T-cell (primary cell): ENCODE data around the gene SHCBP1. TPM values are rescaled to one million over a fixed set of nuclear protein-coding genes. Genes with fewer than 3 reads are reported as not detected.

ENCODE experiments used
- ATAC-seq, 4 experiments: fragments of 200-7000 bp in 3 of 4; fragments of 150-1000 bp in 1 of 4; cut with Tn5 transposase; replicated peaks in 1 of 4; 1 replicate in 3 of 4; 2 replicates in 1 of 4; pipeline ENCODE4 v1.10.0; 2021; ENCODE audit warnings: moderate library complexity in 3 of 4, mild to moderate bottlenecking in 2 of 4, moderate number of reproducible peaks in 1 of 4
- CTCF ChIA-PET, 2 donors: fragments of 300-600 bp; sonication (Branson Sonifier 250); formaldehyde crosslinking; loops; one replicate each; lab custom pipeline; 2022; ENCODE audit warnings: antibody characterized with exemption in 2 of 2; lab: Charles Lee
- POLR2A ChIA-PET, 2 donors: fragments of 300-600 bp; sonication (Branson Sonifier 250); formaldehyde crosslinking; loops; one replicate each; lab custom pipeline; 2022; ENCODE audit warnings: antibody characterized with exemption in 2 of 2; lab: Charles Lee
- DNase-seq, 35 experiments: peaks; one replicate each; pipeline versions ENCODE4 v3.0.0 to v3.0.0-alpha.2; 2013 to 2023
- H3K27ac ChIP-seq: one replicate; pipeline ENCODE4 v1.5.1; 2013; ENCODE audit warnings: low read length
- H3K27me3 ChIP-seq, 2 experiments: replicated peaks in 1 of 2; 1 replicate in 1 of 2; 2 replicates in 1 of 2; pipeline versions ENCODE4 v1.6.1 to v1.7.0; 2013; ENCODE audit warnings: low read length in 1 of 2, mixed read lengths in 1 of 2; ENCODE audit not compliant: control insufficient read depth in 2 of 2, insufficient read depth in 2 of 2; ENCODE audit errors: extremely low read depth in 1 of 2
- H3K36me3 ChIP-seq, 2 donors: 1 replicate in 1 of 2; 2 replicates in 1 of 2; pipeline versions ENCODE4 v1.6.1 to v1.7.0; 2013; ENCODE audit warnings: low read length in 1 of 2; ENCODE audit not compliant: control insufficient read depth in 2 of 2, insufficient read depth in 1 of 2; ENCODE audit errors: extremely low read depth in 1 of 2
- H3K4me1 ChIP-seq, 2 experiments: 1 replicate in 1 of 2; 2 replicates in 1 of 2; pipeline versions ENCODE4 v1.6.1 to v1.7.0; 2013; ENCODE audit warnings: low read length in 2 of 2, mixed read lengths in 1 of 2; ENCODE audit not compliant: insufficient read depth in 2 of 2, control insufficient read depth in 1 of 2; ENCODE audit errors: extremely low read depth in 1 of 2
- H3K4me3 ChIP-seq, 2 donors: 1 replicate in 1 of 2; 2 replicates in 1 of 2; pipeline versions ENCODE4 v1.5.1 to v1.7.0; 2013; ENCODE audit warnings: mild to moderate bottlenecking in 2 of 2, low read length in 1 of 2, moderate library complexity in 1 of 2; ENCODE audit not compliant: control insufficient read depth in 1 of 2; ENCODE audit errors: extremely low read depth in 1 of 2
- H3K9me3 ChIP-seq: 2 replicates; pipeline ENCODE4 v1.7.0; 2013
- H3K27ac Mint-ChIP-seq, 2 donors: one replicate each; pipeline ENCODE4 v1.8.0; 2020 to 2021; ENCODE audit warnings: mild to moderate bottlenecking in 2 of 2, mixed read lengths in 2 of 2
- H3K27me3 Mint-ChIP-seq, 2 donors: one replicate each; pipeline ENCODE4 v1.8.0; 2021 to 2022; ENCODE audit warnings: mixed read lengths in 2 of 2
- H3K36me3 Mint-ChIP-seq: one replicate; pipeline ENCODE4 v1.8.0; 2021; ENCODE audit warnings: mixed read lengths
- H3K4me1 Mint-ChIP-seq, 3 donors: one replicate each; pipeline ENCODE4 v1.8.0; 2020 to 2022; ENCODE audit warnings: mixed read lengths in 3 of 3, mild to moderate bottlenecking in 1 of 3
- H3K4me3 Mint-ChIP-seq, 3 donors: one replicate each; pipeline ENCODE4 v1.8.0; 2020 to 2022; ENCODE audit warnings: mild to moderate bottlenecking in 3 of 3, mixed read lengths in 3 of 3, moderate library complexity in 3 of 3
- H3K9me3 Mint-ChIP-seq, 3 donors: one replicate each; pipeline ENCODE4 v1.8.0; 2020 to 2022; ENCODE audit warnings: mixed read lengths in 3 of 3
- WGBS: methylation state at CpG from one replicate; pipeline ENCODE4 v1.1.5; 2013; ENCODE audit warnings: missing lambda C conversion rate; ENCODE audit not compliant: insufficient coverage; 5-methylcytosine and 5-hydroxymethylcytosine counted together
- total RNA-seq, 35 experiments: library from RNA in 6 of 35; stranded (reverse) in 6 of 35; fragments of 120-200 nt in 1 of 35; gene quantifications; one replicate each; pipeline versions ENCODE4 v1.2.1 to v1.2.4 and lab custom pipeline; 2013 to 2026

Gene SHCBP1
- total RNA-seq, result 1 to 10 TPM in 3 of 5 donors, under 1 TPM in 2; 0.69 to 4.1 (median 1.1) TPM
- total RNA-seq (2013), result 0.77 TPM
- total RNA-seq (lab: John Stamatoyannopoulos, UW), result 0.23 to 33.8 (median 0.74) reads per million in 29 experiments

- POLR2A ChIA-PET, result interaction anchor here in 1 of 2 donors (0.6 kb wide), 1 partner anchor 164 kb away, joined by 3 read pairs; no protein-coding TSS in a partner anchor
- peak; percentile 82 to 92 (median 84) for ATAC-seq
These were observed at the start of gene SHCBP1 for GRCh38 chr16:46621006-46621933. SHCBP1 (minus strand) TSS chr16:46621379; CDS start chr16:46621359, 20 bp downstream.

GRCh38 chr16:46662123-46662522 lies 40.9 kb upstream of the SHCBP1 start:
- Mint-ChIP-seq H3K27me3 (no peaks in the 10 kb centered on the region), H3K4me1 (peaks cover 0 to 7% (median 0%) of the 10 kb centered on the region in 3 donors), H3K9me3 (no peaks in the 10 kb centered on the region), H3K4me3 (no peak overlapping the region), H3K36me3 (peaks cover 45% of the 10 kb centered on the region), H3K27ac (no peak overlapping the region)
- CTCF ChIA-PET, result interaction anchor here in 1 of 2 donors (1.0 kb wide), 1 partner anchor 16 kb away, joined by 3 read pairs; no protein-coding TSS in a partner anchor
- Histone ChIP-seq H3K27me3 (no peaks in the 10 kb centered on the region), H3K36me3 (peaks cover 17 to 57% of the 10 kb centered on the region in 2 donors), H3K4me3 (no peak overlapping the region), H3K4me1 (no peaks in the 10 kb centered on the region), H3K27ac (no peak overlapping the region), H3K9me3 (no peaks in the 10 kb centered on the region)
- 67% methylated on average over 3 of the region's 4 CpGs for WGBS
- no peak for ATAC-seq
- POLR2A ChIA-PET, result no interaction called here
- no peak for DNase-seq

More at GRCh38 chr16:46621006-46621933, at the start of gene SHCBP1:
- peaks cover 0 to 3% of the 10 kb centered on the region in 2 experiments for H3K27me3 ChIP-seq
- Mint-ChIP-seq H3K27me3 (no peaks in the 10 kb centered on the region), H3K27ac (no peak within 1 kb of the TSS), H3K36me3 (no peaks in the 10 kb centered on the region), H3K9me3 (no peaks in the 10 kb centered on the region), H3K4me3 (peak within 1 kb of the TSS; percentile 81 to 87 (median 85)), H3K4me1 (peaks cover 16 to 20% (median 17%) of the 10 kb centered on the region in 3 donors)
- peaks cover 0 to 8% of the 10 kb centered on the region in 2 experiments for H3K4me1 ChIP-seq
- peak in 34 of 35 experiments; percentile 10 to 71 (median 40) for DNase-seq
- peaks cover 0 to 4% of the 10 kb centered on the region in 2 donors for H3K36me3 ChIP-seq
- whole genome bisulfite sequencing, result 0% methylated on average over 32 of the region's 52 CpGs
- peak within 1 kb of the TSS; percentile 53 to 85 for H3K4me3 ChIP-seq
- no peaks in the 10 kb centered on the region for H3K9me3 ChIP-seq
- CTCF ChIA-PET, result interaction anchor here (0.5 to 1.0 kb wide), 5 partner anchors 13 to 329 kb away, joined by 3 to 5 read pairs (median 3); no protein-coding TSS in a partner anchor
- no peak within 1 kb of the TSS for H3K27ac ChIP-seq

DNA sequence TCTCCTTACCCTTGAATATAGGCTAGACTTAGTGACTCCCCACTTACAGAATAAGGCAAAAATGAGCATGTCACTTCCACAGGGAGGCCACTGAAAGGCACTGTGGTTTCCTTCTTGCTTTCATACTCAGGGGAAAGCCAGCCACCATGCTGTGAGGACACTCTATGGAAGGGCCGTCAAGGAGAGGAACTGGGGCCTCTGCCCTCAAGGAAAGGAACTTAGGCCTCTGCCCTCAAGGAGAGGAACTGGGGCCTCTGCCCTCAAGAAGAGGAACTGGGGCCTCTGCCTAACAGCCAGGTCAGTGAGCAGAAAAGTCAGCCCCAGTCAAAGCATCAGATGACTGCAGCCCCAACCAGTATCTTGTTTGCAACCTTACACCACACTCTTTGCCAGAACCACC lies 37.7 kb upstream of the SHCBP1 start:
- peak in 10 of 35 experiments; percentile 0 to 40 (median 4) for DNase-seq

DNA sequence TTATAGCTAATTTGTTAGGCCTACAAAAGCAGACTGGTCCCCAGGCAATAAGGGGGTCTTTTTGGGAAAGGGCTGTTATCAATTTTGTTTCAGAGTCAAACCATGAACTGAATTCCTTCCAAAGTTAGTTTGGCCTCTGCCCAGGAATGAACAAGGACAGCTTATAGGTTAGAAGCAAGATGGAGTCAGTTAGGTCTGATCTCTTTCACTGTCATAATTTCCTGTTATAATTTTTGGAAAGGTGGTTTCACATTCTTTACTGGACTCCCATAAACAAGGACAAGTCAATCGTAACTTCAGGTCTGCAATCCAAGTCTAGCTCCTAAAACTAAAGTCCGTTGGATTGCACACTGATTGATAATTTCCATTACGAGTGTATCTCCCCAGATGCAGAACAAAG lies 30.1 kb upstream of the SHCBP1 start:
- Mint-ChIP-seq H3K27ac (no peak overlapping the region), H3K9me3 (peaks cover 0 to 4% (median 0%) of the 10 kb centered on the region in 3 donors), H3K27me3 (no peaks in the 10 kb centered on the region), H3K36me3 (peaks cover 17% of the 10 kb centered on the region), H3K4me3 (no peak overlapping the region), H3K4me1 (no peaks in the 10 kb centered on the region)
- H3K27ac ChIP-seq, result no peak overlapping the region
- ATAC-seq (no peak), DNase-seq (no peak)
- H3K27me3 ChIP-seq, result no peaks in the 10 kb centered on the region
- no peaks in the 10 kb centered on the region for H3K4me1 ChIP-seq
- WGBS, result 85% methylated on average over 3 of the region's 3 CpGs
- ChIA-PET CTCF (interaction anchor here in 1 of 2 donors (0.6 kb wide), 1 partner anchor 17 kb away, joined by 3 read pairs; no protein-coding TSS in a partner anchor), POLR2A (no interaction called here)
- no peaks in the 10 kb centered on the region for H3K9me3 ChIP-seq
- H3K4me3 ChIP-seq, result no peak overlapping the region
- H3K36me3 ChIP-seq, result no peaks in the 10 kb centered on the region

More for the DNA sequence above, 37.7 kb upstream of the SHCBP1 start:
- H3K27me3 Mint-ChIP-seq, result no peaks in the 10 kb centered on the region
- H3K4me1 Mint-ChIP-seq, result peaks cover 0 to 7% (median 0%) of the 10 kb centered on the region in 3 donors
- Histone ChIP-seq H3K36me3 (peaks cover 10 to 40% of the 10 kb centered on the region in 2 donors), H3K4me3 (no peak overlapping the region), H3K27me3 (no peaks in the 10 kb centered on the region), H3K9me3 (no peaks in the 10 kb centered on the region), H3K27ac (no peak overlapping the region), H3K4me1 (no peaks in the 10 kb centered on the region)
- 14% methylated on average over 1 of the region's 1 CpG for WGBS
- H3K27ac Mint-ChIP-seq, result peak overlapping the region in 1 of 2 donors; percentile 26
- CTCF ChIA-PET, result no interaction called here
- H3K36me3 Mint-ChIP-seq, result peaks cover 35% of the 10 kb centered on the region
- no peaks in the 10 kb centered on the region for H3K9me3 Mint-ChIP-seq
- POLR2A ChIA-PET, result interaction anchor here in 1 of 2 donors (0.7 kb wide), 1 partner anchor 1722 kb away, joined by 3 read pairs; no protein-coding TSS in a partner anchor
- peak in 3 of 4 experiments; percentile 9 to 43 (median 33) for ATAC-seq
- H3K4me3 Mint-ChIP-seq, result no peak overlapping the region

DNA sequence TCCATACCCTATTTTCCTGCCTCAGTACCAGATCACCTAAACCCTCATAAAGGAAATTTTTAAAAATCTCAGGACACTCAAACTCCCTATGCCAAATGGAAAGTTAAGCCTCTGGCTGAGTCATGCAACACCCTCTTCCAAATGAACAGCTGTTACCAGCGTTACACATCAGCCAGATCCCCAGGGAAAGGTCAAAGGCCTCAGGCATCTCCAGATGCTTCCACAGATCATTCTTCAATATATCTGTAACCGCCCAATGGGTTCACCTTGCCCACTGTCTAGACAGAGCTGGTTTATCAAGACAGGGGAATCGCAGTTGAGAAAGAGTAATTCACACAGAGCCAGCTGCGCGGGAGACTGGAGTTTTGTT lies 29.1 kb upstream of the SHCBP1 start:
- ATAC-seq (no peak), DNase-seq (no peak)
- no peaks in the 10 kb centered on the region for H3K27me3 Mint-ChIP-seq
- no peak overlapping the region for H3K27ac Mint-ChIP-seq
- H3K9me3 ChIP-seq, result no peaks in the 10 kb centered on the region
- H3K9me3 Mint-ChIP-seq, result peaks cover 0 to 14% (median 0%) of the 10 kb centered on the region in 3 donors
- 100% methylated on average over 5 of the region's 5 CpGs for WGBS
- ChIA-PET CTCF (no interaction called here), POLR2A (no interaction called here)
- no peaks in the 10 kb centered on the region for H3K36me3 ChIP-seq
- H3K4me1 Mint-ChIP-seq, result no peaks in the 10 kb centered on the region
- peaks cover 19% of the 10 kb centered on the region for H3K36me3 Mint-ChIP-seq
- no peaks in the 10 kb centered on the region for H3K27me3 ChIP-seq
- no peaks in the 10 kb centered on the region for H3K4me1 ChIP-seq
- no peak overlapping the region for H3K27ac ChIP-seq
- no peak overlapping the region for H3K4me3 ChIP-seq
- H3K4me3 Mint-ChIP-seq, result no peak overlapping the region

DNA sequence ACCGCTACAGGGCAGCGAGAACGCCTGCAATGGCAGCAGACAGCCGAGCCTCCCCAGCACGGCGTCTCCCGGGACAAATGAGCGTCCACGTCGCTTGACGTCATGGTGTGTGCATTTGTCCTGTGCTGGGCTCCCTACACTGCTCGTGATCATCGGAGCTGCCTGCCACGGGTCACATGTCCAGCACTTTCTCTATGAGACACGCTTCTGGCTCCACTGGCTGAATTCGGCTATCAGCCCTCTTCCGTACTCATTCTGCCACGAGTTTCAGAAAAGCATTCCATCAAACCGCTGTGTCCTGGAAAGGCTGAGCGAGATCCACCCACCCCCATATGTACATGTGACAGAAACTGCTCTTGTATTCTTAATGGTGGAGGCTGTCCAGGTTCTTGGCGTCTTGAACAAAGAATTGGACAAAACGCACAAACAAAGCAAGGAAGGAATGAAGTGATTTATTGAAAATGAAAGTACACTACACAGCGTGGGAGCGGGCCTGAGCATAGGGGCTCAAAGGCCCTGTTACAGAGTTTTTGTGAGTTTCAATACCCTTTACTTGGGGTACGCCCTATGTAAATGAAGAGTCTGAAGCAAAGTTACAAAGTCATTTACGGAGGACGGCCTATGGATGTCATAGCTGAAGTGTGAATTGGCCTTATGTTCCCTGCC lies 28.5 kb upstream of the SHCBP1 start:
- Histone ChIP-seq H3K9me3 (no peaks in the 10 kb centered on the region), H3K4me3 (no peak overlapping the region), H3K4me1 (no peaks in the 10 kb centered on the region), H3K36me3 (no peaks in the 10 kb centered on the region), H3K27me3 (no peaks in the 10 kb centered on the region), H3K27ac (no peak overlapping the region)
- no peak for ATAC-seq
- ChIA-PET POLR2A (no interaction called here), CTCF (no interaction called here)
- H3K27ac Mint-ChIP-seq, result no peak overlapping the region
- H3K4me1 Mint-ChIP-seq, result no peaks in the 10 kb centered on the region
- H3K9me3 Mint-ChIP-seq, result peaks cover 3 to 19% (median 4%) of the 10 kb centered on the region in 3 donors
- peaks cover 23% of the 10 kb centered on the region for H3K36me3 Mint-ChIP-seq
- no peak overlapping the region for H3K4me3 Mint-ChIP-seq
- DNase-seq, result no peak
- WGBS, result 98% methylated on average over 21 of the region's 27 CpGs
- H3K27me3 Mint-ChIP-seq, result no peaks in the 10 kb centered on the region
